ENCODE data around the gene AURKB. TPM values are rescaled to one million over a fixed set of nuclear protein-coding genes. Genes with fewer than 3 reads are reported as not detected.

The AURKB gene
- total and polyA plus RNA-seq, 2 of the 13 experiments (the other 11 are each of a cell fraction or from before 2014, with no cell fraction given): 29.5 to 75.3 TPM

DNA sequence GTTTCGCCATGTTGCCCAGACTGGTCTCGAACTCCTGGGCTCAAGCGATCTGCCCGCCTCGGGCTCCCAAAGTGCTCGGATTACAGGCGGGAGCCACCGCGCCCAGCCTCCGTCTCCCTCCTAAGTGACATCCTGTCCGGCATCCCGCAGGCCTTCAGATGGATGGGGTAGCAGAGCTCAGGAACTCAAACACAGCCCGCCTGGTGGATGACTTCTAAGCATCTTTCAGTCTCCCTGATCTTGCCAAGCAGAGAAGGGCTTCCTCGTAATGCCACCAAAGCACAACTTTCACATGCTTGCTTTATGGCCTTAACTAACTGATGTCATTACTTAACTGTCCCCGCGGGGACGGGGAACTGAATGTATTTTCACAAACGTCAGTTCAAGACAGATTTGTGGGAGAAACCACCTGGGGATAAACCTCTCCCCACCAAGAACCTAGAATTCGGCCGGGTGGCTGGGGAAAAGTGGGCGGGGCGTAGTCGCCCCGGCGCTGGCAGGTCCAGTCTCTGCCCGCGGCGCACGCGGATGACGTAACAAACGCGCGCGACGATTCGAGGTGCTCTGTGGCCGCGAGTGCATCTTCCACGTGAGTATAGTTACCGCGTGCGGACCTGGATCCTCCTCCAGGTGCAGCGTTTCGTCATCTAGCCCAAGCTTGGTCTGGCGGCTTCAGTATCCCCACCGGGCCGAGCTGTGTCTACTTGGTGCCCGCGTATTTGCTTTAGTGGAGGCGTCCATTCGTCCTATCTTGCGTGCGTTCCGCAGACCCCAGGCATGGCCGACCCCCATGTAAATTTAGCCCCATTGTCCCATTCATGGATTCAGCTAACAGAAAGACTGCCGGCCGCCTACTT is 38.6 kb upstream of the AURKB start, which contains the start of gene PFAS (continued):
- TF ChIP-seq ZNF318 (CRISPR knock-in tag; IDR thresholded peaks at IDR 0.05) (no peak), CEBPG (CRISPR knock-in tag; IDR thresholded peaks at IDR 0.05) (peak; percentile 78), CBX1 (IDR thresholded peaks at IDR 0.05; ENCODE audit: low read depth) (no peak), ZNF17 (CRISPR knock-in tag; IDR thresholded peaks at IDR 0.05) (no peak), ZNF251 (CRISPR knock-in tag; IDR thresholded peaks at IDR 0.05) (no peak), KLF11 (CRISPR knock-in tag; IDR thresholded peaks at IDR 0.05) (no peak), ZNF563 (CRISPR knock-in tag; IDR thresholded peaks at IDR 0.05) (0 out of 2 replicates have a peak, but pooled peaks have one; percentile 13), ZNF292 (CRISPR knock-in tag; IDR thresholded peaks at IDR 0.05; ENCODE audit: borderline replicate concordance, low read depth) (no peak), ELF4 (CRISPR knock-in tag; IDR thresholded peaks at IDR 0.05; ENCODE audit: borderline replicate concordance) (no peak), MTA1 (CRISPR knock-in tag; IDR thresholded peaks at IDR 0.05; ENCODE audit: borderline replicate concordance) (peak; percentile 80; the same call in 1 of the 2 replicates), SNAPC5 (CRISPR knock-in tag; IDR thresholded peaks at IDR 0.05; ENCODE audit: borderline replicate concordance) (no peak), ZBTB38 (CRISPR knock-in tag; IDR thresholded peaks at IDR 0.05) (peak; percentile 61; the same call in 1 of the 2 replicates), ZNF768 (CRISPR knock-in tag; IDR thresholded peaks at IDR 0.05) (no peak), ZNF773 (CRISPR knock-in tag; IDR thresholded peaks at IDR 0.05; ENCODE audit: borderline replicate concordance) (no peak), SOX5 (CRISPR knock-in tag; IDR thresholded peaks at IDR 0.05; ENCODE audit: borderline replicate concordance) (no peak; the same call in 1 of the 2 replicates), ZNF253 (CRISPR knock-in tag; IDR thresholded peaks at IDR 0.05; ENCODE audit: borderline replicate concordance) (no peak), ZNF557 (CRISPR knock-in tag; IDR thresholded peaks at IDR 0.05) (no peak; the same call in 1 of the 2 replicates), ZNF550 (CRISPR knock-in tag; IDR thresholded peaks at IDR 0.05; ENCODE audit: borderline replicate concordance) (no peak), ZNF614 (CRISPR knock-in tag; IDR thresholded peaks at IDR 0.05; ENCODE audit: borderline replicate concordance) (peak; percentile 48; the same call in 1 of the 2 replicates), ZNF883 (CRISPR knock-in tag; IDR thresholded peaks at IDR 0.05; ENCODE audit: not compliant biosample characterization) (peak; percentile 44)
- TF ChIP-seq, protein P1, sequence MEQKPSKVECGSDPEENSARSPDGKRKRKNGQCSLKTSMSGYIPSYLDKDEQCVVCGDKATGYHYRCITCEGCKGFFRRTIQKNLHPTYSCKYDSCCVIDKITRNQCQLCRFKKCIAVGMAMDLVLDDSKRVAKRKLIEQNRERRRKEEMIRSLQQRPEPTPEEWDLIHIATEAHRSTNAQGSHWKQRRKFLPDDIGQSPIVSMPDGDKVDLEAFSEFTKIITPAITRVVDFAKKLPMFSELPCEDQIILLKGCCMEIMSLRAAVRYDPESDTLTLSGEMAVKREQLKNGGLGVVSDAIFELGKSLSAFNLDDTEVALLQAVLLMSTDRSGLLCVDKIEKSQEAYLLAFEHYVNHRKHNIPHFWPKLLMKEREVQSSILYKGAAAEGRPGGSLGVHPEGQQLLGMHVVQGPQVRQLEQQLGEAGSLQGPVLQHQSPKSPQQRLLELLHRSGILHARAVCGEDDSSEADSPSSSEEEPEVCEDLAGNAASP (CRISPR knock-in tag; IDR thresholded peaks at IDR 0.05; ENCODE audit: borderline replicate concordance): 0 out of 2 replicates have a peak, but pooled peaks have one; percentile 14

Data from HepG2 (cell line).